PC-3 (cell line): Measurements from ENCODE around the gene CTSZ.

ENCODE experiments used
- CTCF ChIP-seq: fragments of 300-600 bp; sonication (generic); conservative IDR thresholded peaks from 2 replicates; pipeline ENCODE4 v1.5.1; 2017; ENCODE audit warnings: antibody characterized with exemption, low read depth, mild to moderate bottlenecking, low read length
- EZH2 ChIP-seq: fragments of 300-600 bp; sonication (generic); IDR thresholded peaks from one replicate; pipeline ENCODE4 v1.6.1; 2017; ENCODE audit warnings: antibody characterized with exemption, mild to moderate bottlenecking, low read length; ENCODE audit not compliant: unreplicated experiment

- TF ChIP-seq CTCF (no peak), EZH2 (no peak)
Observed at GRCh38 chr20:58998656-58999055, 8.4 kb downstream of the CTSZ start.
